Cardiac fibroblast (primary cell): ENCODE measurements around the gene GPBAR1.

ENCODE experiments used
- DNase-seq, 2 donors: peaks; one replicate each; pipeline versions ENCODE4 v3.0.0 to v3.0.0-alpha.2; 2010; ENCODE audit warnings: low read depth in 2 of 2
- H3K4me3 ChIP-seq, 2 donors: replicated peaks in 1 of 2; 1 replicate in 1 of 2; 2 replicates in 1 of 2; pipeline ENCODE4 v1.5.1; 2011; ENCODE audit warnings: low read depth in 2 of 2, low read length in 2 of 2, mild to moderate bottlenecking in 2 of 2, moderate library complexity in 1 of 2
- CTCF ChIP-seq: IDR thresholded peaks from one replicate; pipeline ENCODE4 v1.5.1; 2011; ENCODE audit warnings: low read depth, mild to moderate bottlenecking, low read length, inconsistent platforms

Gene GPBAR1

GRCh38 chr2:218266316-218266979, 5.6 kb downstream of the GPBAR1 start:
- H3K4me3 ChIP-seq, result no peak overlapping the region
- DNase-seq, result no peak
- no peak for TF ChIP-seq CTCF

- TF ChIP-seq CTCF, result no peak
- DNase-seq, result no peak
- no peak overlapping the region for H3K4me3 ChIP-seq
Observed at GRCh38 chr2:218267259-218267658, 6.4 kb downstream of the GPBAR1 start.

GRCh38 chr2:218269900-218270720, 9.3 kb downstream of the GPBAR1 start, which contains the start of the genes AAMP and PNKD:
Gene AAMP (minus strand): TSS chr2:218270137. CDS start chr2:218270086, 51 bp downstream.
Gene PNKD (plus strand): TSS chr2:218270519. CDS start chr2:218270536, 17 bp downstream.
- TF ChIP-seq CTCF, result peak; percentile 2
- peak; percentile 100 for DNase-seq
- peak within 1 kb of the TSS; percentile 91 to 96 for H3K4me3 ChIP-seq

- DNase-seq, result peak in 1 of 2 donors; percentile 36
- H3K4me3 ChIP-seq, result peak overlapping the region; percentile 91 to 96
- TF ChIP-seq CTCF, result no peak
Observed at GRCh38 chr2:218270721-218271486, 10.1 kb downstream of the GPBAR1 start.

- H3K4me3 ChIP-seq, result peak overlapping the region; percentile 91 to 96
- no peak for DNase-seq
- no peak for TF ChIP-seq CTCF
Observed at GRCh38 chr2:218271487-218271797, 10.6 kb downstream of the GPBAR1 start.

GRCh38 chr2:218271865-218272530, 11.2 kb downstream of the GPBAR1 start:
- TF ChIP-seq CTCF, result no peak
- no peak overlapping the region for H3K4me3 ChIP-seq
- no peak for DNase-seq
